ENCODE results near the gene SAMD4A.
A peak's percentile ranks its signal among the peaks of the same experiment; 100 is the strongest.

DNA sequence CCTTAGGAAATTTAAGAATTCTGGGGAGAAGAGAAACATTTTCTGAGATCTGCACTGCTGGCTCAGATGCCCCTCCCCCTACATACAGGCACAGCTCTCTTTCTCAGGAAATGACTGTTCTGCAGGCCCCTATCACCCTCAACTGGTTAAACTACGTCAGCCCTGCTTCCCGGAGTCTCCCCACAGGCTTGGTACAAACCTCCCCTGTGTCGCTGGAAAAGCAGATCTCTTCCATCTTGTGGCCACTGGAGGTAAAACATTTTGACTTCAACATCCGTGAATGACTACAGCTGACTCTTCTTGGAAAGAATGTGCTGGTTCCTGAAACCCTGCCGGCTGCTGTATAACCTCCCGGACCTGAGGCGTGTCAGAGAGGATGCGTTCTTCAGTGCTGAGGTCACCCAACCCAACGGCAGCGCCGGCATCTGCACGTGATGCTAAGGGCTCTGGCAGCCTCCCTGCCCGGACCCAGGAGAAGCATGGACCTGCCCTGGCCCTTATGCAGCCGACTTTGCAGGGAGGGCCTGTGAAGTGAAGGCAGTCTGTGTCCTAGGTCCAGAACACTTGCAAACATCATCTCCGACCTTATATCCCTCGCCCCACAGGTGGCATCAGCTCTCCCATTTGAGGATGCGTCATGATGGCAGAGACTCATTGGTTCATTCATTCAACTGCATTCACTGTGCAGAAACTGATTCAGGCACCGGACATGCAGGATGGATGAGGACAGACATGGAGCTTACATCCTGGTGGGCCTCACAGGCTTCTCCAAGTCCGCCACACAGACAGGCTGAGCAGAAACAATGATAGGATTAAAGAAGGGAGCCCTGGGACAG lies 206.5 kb downstream of the SAMD4A start:
- peak; percentile 85 for TF ChIP-seq SMC3 (IDR thresholded peaks at IDR 0.05)
- TF ChIP-seq POLR2A (IDR thresholded peaks at IDR 0.05; ENCODE audit: low read length): no peak
- no peak for TF ChIP-seq CEBPB (IDR thresholded peaks at IDR 0.05)
- no peak for TF ChIP-seq MYC (IDR thresholded peaks at IDR 0.05; ENCODE audit: borderline replicate concordance, low read length)
- TF ChIP-seq, protein P1, sequence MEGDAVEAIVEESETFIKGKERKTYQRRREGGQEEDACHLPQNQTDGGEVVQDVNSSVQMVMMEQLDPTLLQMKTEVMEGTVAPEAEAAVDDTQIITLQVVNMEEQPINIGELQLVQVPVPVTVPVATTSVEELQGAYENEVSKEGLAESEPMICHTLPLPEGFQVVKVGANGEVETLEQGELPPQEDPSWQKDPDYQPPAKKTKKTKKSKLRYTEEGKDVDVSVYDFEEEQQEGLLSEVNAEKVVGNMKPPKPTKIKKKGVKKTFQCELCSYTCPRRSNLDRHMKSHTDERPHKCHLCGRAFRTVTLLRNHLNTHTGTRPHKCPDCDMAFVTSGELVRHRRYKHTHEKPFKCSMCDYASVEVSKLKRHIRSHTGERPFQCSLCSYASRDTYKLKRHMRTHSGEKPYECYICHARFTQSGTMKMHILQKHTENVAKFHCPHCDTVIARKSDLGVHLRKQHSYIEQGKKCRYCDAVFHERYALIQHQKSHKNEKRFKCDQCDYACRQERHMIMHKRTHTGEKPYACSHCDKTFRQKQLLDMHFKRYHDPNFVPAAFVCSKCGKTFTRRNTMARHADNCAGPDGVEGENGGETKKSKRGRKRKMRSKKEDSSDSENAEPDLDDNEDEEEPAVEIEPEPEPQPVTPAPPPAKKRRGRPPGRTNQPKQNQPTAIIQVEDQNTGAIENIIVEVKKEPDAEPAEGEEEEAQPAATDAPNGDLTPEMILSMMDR (IDR thresholded peaks at IDR 0.05): peak; percentile 63

All from A549 (cell line).